ENCODE data around the gene LPAR1. TPM values are rescaled to one million over a fixed set of nuclear protein-coding genes. Genes with fewer than 3 reads are reported as not detected.

The LPAR1 gene
- total and polyA plus RNA-seq, 4 experiments from 2014 or later: 0.12 TPM; not detected in 3

DNA sequence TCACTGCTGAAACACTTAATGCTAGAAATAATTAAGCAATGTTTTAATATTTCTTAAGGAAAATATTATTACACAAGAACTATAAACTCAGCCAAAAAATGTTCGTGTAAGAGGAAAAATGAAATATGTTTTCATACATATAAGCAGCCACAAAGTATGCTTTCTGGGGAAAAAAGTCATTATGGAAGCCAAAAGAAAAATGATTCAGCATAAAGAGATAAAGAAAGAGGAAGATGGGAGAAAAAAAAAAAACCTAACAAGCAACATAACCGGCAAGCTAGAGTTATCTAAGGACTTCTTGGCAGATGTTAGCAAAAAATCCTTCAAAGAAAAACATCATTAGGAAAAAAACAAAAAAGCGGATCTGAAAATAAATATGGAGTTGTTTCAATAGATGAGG lies 190.6 kb downstream of the LPAR1 start:
- H3K27me3 ChIP-seq (ENCODE audit: insufficient read depth, low read length): no peaks in the 10 kb centered on the region
- no peaks in the 10 kb centered on the region for H3K4me1 ChIP-seq (ENCODE audit: insufficient read depth, low read length)
- no peaks in the 10 kb centered on the region for H3K36me3 ChIP-seq (ENCODE audit: insufficient read depth, low read length)
- Mint-ChIP-seq H3K36me3 (no peaks in the 10 kb centered on the region), H3K27ac (no peak overlapping the region), H3K4me1 (no peaks in the 10 kb centered on the region), H3K27me3 (no peaks in the 10 kb centered on the region), H3K9me3 (peaks cover 0 to 12% (median under 1%) of the 10 kb centered on the region in 8 donors), H3K4me3 (no peak overlapping the region)
- CTCF ChIA-PET (ENCODE audit: partially characterized antibody): no interaction called here
- H3K27ac ChIP-seq (ENCODE audit: low read depth, low read length): no peak overlapping the region
- intact Hi-C loops (cut with micrococcal nuclease): no loop called here
- POLR2A ChIA-PET (ENCODE audit: partially characterized antibody): no interaction called here
- H3K4me3 ChIP-seq (ENCODE audit: low read length in 2 of 2): no peak overlapping the region
- H3K9me3 ChIP-seq (ENCODE audit: control insufficient read depth in 1 of 2, low read length in 2 of 2): no peaks in the 10 kb centered on the region
- no peak for DNase-seq

DNA sequence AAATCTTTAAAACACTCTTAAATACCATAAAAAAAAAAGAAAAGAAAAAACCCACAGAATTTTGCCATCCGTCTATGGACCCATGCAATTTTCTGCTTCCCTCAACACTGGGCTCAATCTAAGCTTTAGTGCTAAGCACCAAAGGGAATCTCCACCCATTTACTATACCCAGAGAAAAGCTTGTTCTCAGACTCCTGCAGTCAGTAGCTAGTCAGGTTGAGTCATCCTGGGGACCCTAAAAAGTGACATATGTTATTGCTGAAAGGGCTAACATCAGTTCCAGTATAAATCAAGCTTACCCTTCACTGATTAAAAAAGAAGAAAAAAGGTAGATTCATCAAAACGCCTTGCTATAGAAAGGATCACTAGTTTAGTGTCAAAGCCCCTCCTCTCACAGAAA lies 192.1 kb downstream of the LPAR1 start:
- Histone ChIP-seq H3K27ac (ENCODE audit: low read depth, low read length) (no peak overlapping the region), H3K36me3 (ENCODE audit: insufficient read depth, low read length) (no peaks in the 10 kb centered on the region), H3K4me3 (ENCODE audit: low read length in 2 of 2) (no peak overlapping the region), H3K9me3 (ENCODE audit: control insufficient read depth in 1 of 2, low read length in 2 of 2) (no peaks in the 10 kb centered on the region), H3K4me1 (ENCODE audit: insufficient read depth, low read length) (no peaks in the 10 kb centered on the region), H3K27me3 (ENCODE audit: insufficient read depth, low read length) (no peaks in the 10 kb centered on the region)
- no peak for DNase-seq
- CTCF ChIA-PET (ENCODE audit: partially characterized antibody): no interaction called here
- no peaks in the 10 kb centered on the region for H3K4me1 Mint-ChIP-seq
- H3K27ac Mint-ChIP-seq: no peak overlapping the region
- no peaks in the 10 kb centered on the region for H3K36me3 Mint-ChIP-seq
- peaks cover 0 to 12% (median under 1%) of the 10 kb centered on the region in 8 donors for H3K9me3 Mint-ChIP-seq
- no peak overlapping the region for H3K4me3 Mint-ChIP-seq
- H3K27me3 Mint-ChIP-seq: no peaks in the 10 kb centered on the region
- intact Hi-C loops (cut with micrococcal nuclease): no loop called here
- POLR2A ChIA-PET (ENCODE audit: partially characterized antibody): no interaction called here

DNA sequence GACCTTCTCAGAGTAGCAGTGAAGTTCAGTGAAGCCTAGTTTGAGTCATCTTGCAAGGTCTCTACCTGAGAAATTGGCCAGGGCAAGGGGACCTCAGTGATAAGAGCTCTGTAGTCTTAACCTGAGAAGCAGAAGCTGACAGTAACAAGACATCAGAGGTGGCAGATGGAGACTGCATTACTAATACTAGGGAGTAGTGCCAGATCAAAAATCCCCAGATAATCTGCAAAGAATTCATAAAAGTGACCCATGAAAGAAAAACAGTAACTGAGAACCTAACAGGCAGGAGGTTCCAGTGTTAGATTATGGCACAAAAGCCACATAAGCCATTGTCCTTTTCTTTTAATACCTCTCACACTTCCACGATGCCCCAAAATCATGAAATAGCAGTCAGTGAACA lies 194.1 kb downstream of the LPAR1 start:
- no peaks in the 10 kb centered on the region for H3K4me1 Mint-ChIP-seq
- no peaks in the 10 kb centered on the region for H3K36me3 Mint-ChIP-seq
- Histone ChIP-seq H3K9me3 (ENCODE audit: control insufficient read depth in 1 of 2, low read length in 2 of 2) (no peaks in the 10 kb centered on the region), H3K27ac (ENCODE audit: low read depth, low read length) (no peak overlapping the region), H3K4me3 (ENCODE audit: low read length in 2 of 2) (no peak overlapping the region), H3K27me3 (ENCODE audit: insufficient read depth, low read length) (no peaks in the 10 kb centered on the region), H3K4me1 (ENCODE audit: insufficient read depth, low read length) (no peaks in the 10 kb centered on the region), H3K36me3 (ENCODE audit: insufficient read depth, low read length) (no peaks in the 10 kb centered on the region)
- CTCF ChIA-PET (ENCODE audit: partially characterized antibody): no interaction called here
- no peak for DNase-seq
- POLR2A ChIA-PET (ENCODE audit: partially characterized antibody): no interaction called here
- H3K4me3 Mint-ChIP-seq: no peak overlapping the region
- H3K27ac Mint-ChIP-seq: no peak overlapping the region
- H3K9me3 Mint-ChIP-seq: peaks cover 0 to 9% (median 5%) of the 10 kb centered on the region in 8 donors
- intact Hi-C loops (cut with micrococcal nuclease): no loop called here
- no peaks in the 10 kb centered on the region for H3K27me3 Mint-ChIP-seq

DNA sequence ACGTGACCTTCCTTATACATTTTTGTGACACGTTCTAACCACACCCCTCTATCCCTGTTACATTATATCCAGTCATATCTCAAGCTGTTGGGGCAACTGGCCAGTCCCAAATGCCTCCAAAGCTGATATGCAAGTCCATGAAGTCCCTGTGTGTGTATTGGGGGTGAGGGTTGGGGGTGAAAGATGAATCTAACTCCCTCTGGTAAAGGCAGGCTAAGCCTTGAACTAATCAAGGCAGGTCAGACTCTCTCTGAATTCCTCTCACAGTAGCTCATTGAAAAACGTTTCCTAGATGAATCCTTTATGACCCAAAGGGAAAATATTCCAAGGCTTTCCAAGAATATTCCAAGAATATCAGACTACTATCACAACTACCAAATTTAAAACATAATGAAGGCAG lies 195.3 kb downstream of the LPAR1 start:
- H3K36me3 Mint-ChIP-seq: no peaks in the 10 kb centered on the region
- DNase-seq: no peak
- intact Hi-C loops (cut with micrococcal nuclease): no loop called here
- ChIA-PET CTCF (ENCODE audit: partially characterized antibody) (no interaction called here), POLR2A (ENCODE audit: partially characterized antibody) (no interaction called here)
- Histone ChIP-seq H3K4me3 (ENCODE audit: low read length in 2 of 2) (no peak overlapping the region), H3K27me3 (ENCODE audit: insufficient read depth, low read length) (no peaks in the 10 kb centered on the region), H3K9me3 (ENCODE audit: control insufficient read depth in 1 of 2, low read length in 2 of 2) (no peaks in the 10 kb centered on the region), H3K27ac (ENCODE audit: low read depth, low read length) (no peak overlapping the region), H3K4me1 (ENCODE audit: insufficient read depth, low read length) (no peaks in the 10 kb centered on the region), H3K36me3 (ENCODE audit: insufficient read depth, low read length) (no peaks in the 10 kb centered on the region)
- peaks cover 0 to 9% (median 5%) of the 10 kb centered on the region in 8 donors for H3K9me3 Mint-ChIP-seq
- H3K27me3 Mint-ChIP-seq: no peaks in the 10 kb centered on the region
- H3K27ac Mint-ChIP-seq: no peak overlapping the region
- H3K4me3 Mint-ChIP-seq: no peak overlapping the region
- no peaks in the 10 kb centered on the region for H3K4me1 Mint-ChIP-seq

DNA sequence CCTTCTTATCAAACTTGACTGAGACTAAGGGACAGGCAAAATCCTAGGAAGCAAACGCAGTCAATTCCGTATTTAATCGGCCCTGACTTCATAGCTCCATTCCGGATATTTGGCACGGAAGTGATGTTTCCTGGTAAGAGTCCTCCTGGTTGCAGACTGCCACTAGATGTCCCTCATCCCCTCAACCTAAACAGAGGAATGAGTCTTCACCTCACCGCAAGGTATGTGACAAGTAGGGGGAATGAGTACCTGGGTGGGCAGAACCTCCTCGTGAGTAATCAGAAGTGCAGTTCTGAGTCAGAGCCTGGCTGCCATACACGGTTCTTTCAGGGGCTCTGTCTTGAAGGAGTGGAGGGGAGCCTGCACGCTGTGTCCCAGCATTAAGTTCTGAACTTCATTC lies 196.1 kb downstream of the LPAR1 start:
- no peak for DNase-seq
- no peak overlapping the region for H3K4me3 ChIP-seq (ENCODE audit: low read length in 2 of 2)
- H3K27ac ChIP-seq (ENCODE audit: low read depth, low read length): no peak overlapping the region
- H3K4me3 Mint-ChIP-seq: no peak overlapping the region
- H3K27me3 ChIP-seq (ENCODE audit: insufficient read depth, low read length): no peaks in the 10 kb centered on the region
- ChIA-PET CTCF (ENCODE audit: partially characterized antibody) (no interaction called here), POLR2A (ENCODE audit: partially characterized antibody) (no interaction called here)
- H3K36me3 ChIP-seq (ENCODE audit: insufficient read depth, low read length): no peaks in the 10 kb centered on the region
- no peaks in the 10 kb centered on the region for H3K36me3 Mint-ChIP-seq
- peaks cover 0 to 14% (median 5%) of the 10 kb centered on the region in 8 donors for H3K9me3 Mint-ChIP-seq
- H3K4me1 Mint-ChIP-seq: no peaks in the 10 kb centered on the region
- H3K27ac Mint-ChIP-seq: no peak overlapping the region
- no peaks in the 10 kb centered on the region for H3K4me1 ChIP-seq (ENCODE audit: insufficient read depth, low read length)
- intact Hi-C loops (cut with micrococcal nuclease): no loop called here
- H3K27me3 Mint-ChIP-seq: no peaks in the 10 kb centered on the region
- H3K9me3 ChIP-seq (ENCODE audit: control insufficient read depth in 1 of 2, low read length in 2 of 2): no peaks in the 10 kb centered on the region

DNA sequence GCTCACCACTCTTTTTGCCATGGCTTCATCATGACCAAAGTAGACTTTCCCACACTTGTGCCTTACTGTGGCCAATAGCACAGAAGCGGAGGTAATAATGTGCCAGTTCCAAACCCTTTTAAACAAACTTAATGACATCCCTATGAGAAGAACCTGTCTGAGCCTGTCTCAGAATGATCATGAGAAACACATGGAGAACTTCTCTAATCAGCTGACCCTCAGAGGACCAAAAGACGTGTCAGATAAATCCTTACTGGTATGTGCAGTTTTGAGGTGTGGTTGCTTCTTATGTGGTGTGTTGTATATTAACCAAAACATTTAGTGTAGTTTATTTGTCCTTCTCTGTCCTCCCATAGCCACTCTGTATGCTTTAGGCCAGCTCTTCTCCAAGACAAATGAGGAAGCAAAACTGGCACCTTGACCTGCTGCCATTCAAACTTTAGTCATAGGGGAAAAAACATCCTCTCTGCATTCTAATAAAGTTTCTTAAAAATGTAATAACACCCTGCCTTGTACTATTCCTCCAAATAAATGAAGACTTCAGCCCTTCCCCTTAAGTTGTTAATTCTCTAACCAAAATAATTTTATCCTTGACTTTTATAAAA lies 200.8 kb downstream of the LPAR1 start:
- H3K27me3 ChIP-seq (ENCODE audit: insufficient read depth, low read length): no peaks in the 10 kb centered on the region
- H3K9me3 ChIP-seq (ENCODE audit: control insufficient read depth in 1 of 2, low read length in 2 of 2): no peaks in the 10 kb centered on the region
- H3K4me1 Mint-ChIP-seq: no peaks in the 10 kb centered on the region
- H3K9me3 Mint-ChIP-seq: peaks cover 0 to 8% (median 3%) of the 10 kb centered on the region in 8 donors
- ChIA-PET CTCF (ENCODE audit: partially characterized antibody) (no interaction called here), POLR2A (ENCODE audit: partially characterized antibody) (no interaction called here)
- H3K36me3 ChIP-seq (ENCODE audit: insufficient read depth, low read length): no peaks in the 10 kb centered on the region
- no peaks in the 10 kb centered on the region for H3K4me1 ChIP-seq (ENCODE audit: insufficient read depth, low read length)
- no peak overlapping the region for H3K27ac ChIP-seq (ENCODE audit: low read depth, low read length)
- no peak overlapping the region for H3K27ac Mint-ChIP-seq
- DNase-seq: no peak
- H3K4me3 ChIP-seq (ENCODE audit: low read length in 2 of 2): no peak overlapping the region
- intact Hi-C loops (cut with micrococcal nuclease): no loop called here
- H3K36me3 Mint-ChIP-seq: no peaks in the 10 kb centered on the region
- no peaks in the 10 kb centered on the region for H3K27me3 Mint-ChIP-seq
- H3K4me3 Mint-ChIP-seq: no peak overlapping the region

DNA sequence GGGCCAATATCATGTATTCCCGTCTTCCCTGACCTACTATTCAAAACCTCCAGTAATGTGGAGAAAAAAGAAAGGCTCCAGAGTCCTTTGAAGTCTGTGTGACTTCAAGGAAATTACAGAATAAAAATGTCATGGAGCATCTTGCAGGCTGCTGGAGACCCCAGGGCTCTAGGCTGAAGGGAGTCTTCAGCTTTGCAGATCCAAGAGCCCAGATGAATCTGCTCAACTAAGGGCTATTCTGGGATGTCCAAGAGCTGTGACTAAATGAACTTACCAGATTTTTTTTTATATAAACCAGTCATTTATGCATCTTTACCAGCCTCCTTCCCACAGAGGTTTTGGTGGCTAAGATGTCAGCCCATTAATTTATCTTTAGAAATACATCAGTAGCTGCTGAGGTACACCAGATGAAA lies 202.4 kb downstream of the LPAR1 start:
- H3K9me3 ChIP-seq (ENCODE audit: control insufficient read depth in 1 of 2, low read length in 2 of 2): no peaks in the 10 kb centered on the region
- ChIA-PET CTCF (ENCODE audit: partially characterized antibody) (no interaction called here), POLR2A (ENCODE audit: partially characterized antibody) (no interaction called here)
- H3K4me3 Mint-ChIP-seq: no peak overlapping the region
- H3K27me3 Mint-ChIP-seq: no peaks in the 10 kb centered on the region
- H3K27ac ChIP-seq (ENCODE audit: low read depth, low read length): no peak overlapping the region
- H3K36me3 Mint-ChIP-seq: no peaks in the 10 kb centered on the region
- H3K9me3 Mint-ChIP-seq: peaks cover 0 to 8% (median 3%) of the 10 kb centered on the region in 8 donors
- no peaks in the 10 kb centered on the region for H3K4me1 Mint-ChIP-seq
- no peaks in the 10 kb centered on the region for H3K36me3 ChIP-seq (ENCODE audit: insufficient read depth, low read length)
- no peaks in the 10 kb centered on the region for H3K4me1 ChIP-seq (ENCODE audit: insufficient read depth, low read length)
- no peaks in the 10 kb centered on the region for H3K27me3 ChIP-seq (ENCODE audit: insufficient read depth, low read length)
- no peak for DNase-seq
- no peak overlapping the region for H3K27ac Mint-ChIP-seq
- intact Hi-C loops (cut with micrococcal nuclease): no loop called here
- no peak overlapping the region for H3K4me3 ChIP-seq (ENCODE audit: low read length in 2 of 2)

DNA sequence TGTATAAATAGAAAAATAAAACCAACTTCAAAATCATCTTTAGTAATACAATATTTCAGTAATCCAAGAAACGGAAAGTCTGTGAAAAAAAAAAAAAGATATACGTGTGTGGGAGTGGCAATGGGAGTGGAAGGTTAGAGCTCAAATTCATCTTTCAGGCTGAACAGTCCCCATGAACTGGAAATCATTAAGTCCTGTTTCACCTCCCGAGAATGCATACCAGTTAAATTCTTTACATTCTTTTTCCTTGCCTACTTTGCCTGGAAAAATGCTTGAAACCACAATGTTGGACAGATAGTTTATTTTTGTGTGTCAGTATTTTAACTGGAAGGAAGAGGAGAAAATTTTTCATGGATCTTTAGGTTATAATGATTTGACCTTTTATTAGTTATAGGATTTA lies 202.9 kb downstream of the LPAR1 start:
- POLR2A ChIA-PET (ENCODE audit: partially characterized antibody): no interaction called here
- Mint-ChIP-seq H3K27me3 (no peaks in the 10 kb centered on the region), H3K36me3 (no peaks in the 10 kb centered on the region), H3K4me3 (no peak overlapping the region), H3K4me1 (no peaks in the 10 kb centered on the region), H3K27ac (no peak overlapping the region), H3K9me3 (peaks cover 0 to 8% (median 3%) of the 10 kb centered on the region in 8 donors)
- no peaks in the 10 kb centered on the region for H3K36me3 ChIP-seq (ENCODE audit: insufficient read depth, low read length)
- H3K4me3 ChIP-seq (ENCODE audit: low read length in 2 of 2): no peak overlapping the region
- CTCF ChIA-PET (ENCODE audit: partially characterized antibody): no interaction called here
- H3K4me1 ChIP-seq (ENCODE audit: insufficient read depth, low read length): no peaks in the 10 kb centered on the region
- no peak overlapping the region for H3K27ac ChIP-seq (ENCODE audit: low read depth, low read length)
- intact Hi-C loops (cut with micrococcal nuclease): no loop called here
- H3K27me3 ChIP-seq (ENCODE audit: insufficient read depth, low read length): no peaks in the 10 kb centered on the region
- H3K9me3 ChIP-seq (ENCODE audit: control insufficient read depth in 1 of 2, low read length in 2 of 2): no peaks in the 10 kb centered on the region
- no peak for DNase-seq

Measured in CD4-positive, alpha-beta memory T cell (primary cell).